SK-N-MC (cell line): ENCODE data around the gene SERPINA6.
"Not testable (repeated sequence)": the region's sequence is repeated elsewhere in the genome, so short reads cannot be mapped to it uniquely, and the experiment has no call there.

Experiments
- EZH2 ChIP-seq: fragments of 200-600 bp; sonication (generic); IDR thresholded peaks from one replicate; pipeline ENCODE4 v1.6.1; 2017; ENCODE audit warnings: antibody characterized with exemption
- FOXP2 ChIP-seq: optimal IDR thresholded peaks from 2 replicates; pipeline ENCODE3; 2011; ENCODE audit warnings: mild to moderate bottlenecking, moderate library complexity; ENCODE audit not compliant: insufficient read depth; ENCODE audit errors: extremely low read length, control extremely low read depth
- POLR2AphosphoS5 ChIP-seq: IDR thresholded peaks from 2 replicates; pipeline ENCODE4 v1.6.1; 2012; ENCODE audit warnings: mild to moderate bottlenecking, low read depth, low read length, borderline replicate concordance

GRCh38 chr14:94296181-94296545, 27.0 kb downstream of the SERPINA6 start:
- TF ChIP-seq FOXP2, EZH2, POLR2AphosphoS5: not testable (repeated sequence)
